ENCODE measurements around the gene LAIR1.
"Not testable (repeated sequence)": the region's sequence is repeated elsewhere in the genome, so short reads cannot be mapped to it uniquely, and the experiment has no call there.

The LAIR1 gene

GRCh38 chr19:54376610-54377285 is 12.0 kb upstream of the LAIR1 start:
- DNase-seq (ENCODE audit: low spot score) = no peak

GRCh38 chr19:54375181-54375938 is 10.6 kb upstream of the LAIR1 start:
- not testable (repeated sequence) for DNase-seq (ENCODE audit: low spot score)

GRCh38 chr19:54373781-54374631 is 9.3 kb upstream of the LAIR1 start:
- no peak for DNase-seq (ENCODE audit: low spot score)

- not testable (repeated sequence) for DNase-seq (ENCODE audit: low spot score)
These were observed 6.7 kb upstream of the LAIR1 start for GRCh38 chr19:54371453-54371852.

- DNase-seq (ENCODE audit: low spot score) = not testable (repeated sequence)
These were observed 5.7 kb upstream of the LAIR1 start for GRCh38 chr19:54370434-54370796.

- DNase-seq (ENCODE audit: low spot score) = not testable (repeated sequence)
These were observed 5.1 kb upstream of the LAIR1 start for GRCh38 chr19:54369688-54370433.

- no peak for DNase-seq (ENCODE audit: low spot score)
These were observed 4.5 kb upstream of the LAIR1 start for GRCh38 chr19:54369082-54369687.

- DNase-seq (ENCODE audit: low spot score) = no peak
These were observed 2.1 kb upstream of the LAIR1 start for GRCh38 chr19:54366811-54367210.

- not testable (repeated sequence) for DNase-seq (ENCODE audit: low spot score)
These were observed 1.1 kb upstream of the LAIR1 start for GRCh38 chr19:54365798-54366197.

GRCh38 chr19:54361680-54362422 is 2.9 kb downstream of the LAIR1 start:
- not testable (repeated sequence) for DNase-seq (ENCODE audit: low spot score)

GRCh38 chr19:54359149-54359820 is 5.4 kb downstream of the LAIR1 start:
- not testable (repeated sequence) for DNase-seq (ENCODE audit: low spot score)

GRCh38 chr19:54357381-54357780 is 7.3 kb downstream of the LAIR1 start:
- no peak for DNase-seq (ENCODE audit: low spot score)

- no peak for DNase-seq (ENCODE audit: low spot score)
These were observed 8.2 kb downstream of the LAIR1 start for GRCh38 chr19:54356444-54357056.

- no peak for DNase-seq (ENCODE audit: low spot score)
These were observed 9.1 kb downstream of the LAIR1 start for GRCh38 chr19:54355675-54356074.

- no peak for DNase-seq (ENCODE audit: low spot score)
These were observed 10.0 kb downstream of the LAIR1 start for GRCh38 chr19:54354761-54355160.

- no peak for DNase-seq (ENCODE audit: low spot score)
These were observed 12.2 kb downstream of the LAIR1 start for GRCh38 chr19:54352546-54352945.

- no peak for DNase-seq (ENCODE audit: low spot score)
These were observed 12.7 kb downstream of the LAIR1 start for GRCh38 chr19:54352041-54352440.

GRCh38 chr19:54351474-54351873 is 13.3 kb downstream of the LAIR1 start:
- no peak for DNase-seq (ENCODE audit: low spot score)

GRCh38 chr19:54345938-54346386 is 18.8 kb downstream of the LAIR1 start:
- no peak for DNase-seq (ENCODE audit: low spot score)

GRCh38 chr19:54343868-54344267 is 20.9 kb downstream of the LAIR1 start:
- no peak for DNase-seq (ENCODE audit: low spot score)
